Mammary epithelial cell (primary cell): Measurements from ENCODE around the gene ERVW-1.
"Not testable (repeated sequence)": the region's sequence is repeated elsewhere in the genome, so short reads cannot be mapped to it uniquely, and the experiment has no call there.

Source experiments
- EZH2 ChIP-seq: IDR thresholded peaks from 2 replicates; pipeline ENCODE4 v1.6.1; 2012; ENCODE audit warnings: low read length, inconsistent platforms, borderline replicate concordance
- TF ChIP-seq, protein P1 (sequence below), 2 donors: IDR thresholded peaks in 1 of 2; conservative IDR thresholded peaks in 1 of 2; 2 replicates each; pipeline ENCODE4 v1.5.1; 2011 to 2012; ENCODE audit warnings: inconsistent platforms in 2 of 2, low read length in 2 of 2, mild to moderate bottlenecking in 2 of 2, control low read depth in 1 of 2, low read depth in 1 of 2; ENCODE audit not compliant: insufficient read depth in 1 of 2; ENCODE audit errors: extremely low read depth in 1 of 2

DNA sequence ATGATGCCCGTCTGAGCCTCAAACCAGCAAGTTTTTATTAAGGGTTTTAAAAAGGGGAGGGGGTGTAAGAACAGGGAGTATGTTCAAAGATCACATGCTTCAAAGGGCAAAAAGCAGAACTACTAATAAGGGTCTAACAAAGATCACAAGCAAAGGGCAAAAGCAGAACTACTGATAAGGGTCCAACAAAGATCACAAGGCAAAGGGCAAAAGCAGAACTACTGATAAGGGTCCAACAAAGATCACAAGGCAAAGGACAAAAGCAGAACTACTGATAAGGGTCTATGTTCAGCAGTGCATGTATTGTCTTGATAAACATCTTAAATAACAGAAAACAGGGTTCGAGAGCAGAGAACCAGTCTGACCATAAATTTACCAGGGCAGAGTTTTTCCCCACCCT, 35.0 kb downstream of the ERVW-1 start:
- TF ChIP-seq, protein P1, sequence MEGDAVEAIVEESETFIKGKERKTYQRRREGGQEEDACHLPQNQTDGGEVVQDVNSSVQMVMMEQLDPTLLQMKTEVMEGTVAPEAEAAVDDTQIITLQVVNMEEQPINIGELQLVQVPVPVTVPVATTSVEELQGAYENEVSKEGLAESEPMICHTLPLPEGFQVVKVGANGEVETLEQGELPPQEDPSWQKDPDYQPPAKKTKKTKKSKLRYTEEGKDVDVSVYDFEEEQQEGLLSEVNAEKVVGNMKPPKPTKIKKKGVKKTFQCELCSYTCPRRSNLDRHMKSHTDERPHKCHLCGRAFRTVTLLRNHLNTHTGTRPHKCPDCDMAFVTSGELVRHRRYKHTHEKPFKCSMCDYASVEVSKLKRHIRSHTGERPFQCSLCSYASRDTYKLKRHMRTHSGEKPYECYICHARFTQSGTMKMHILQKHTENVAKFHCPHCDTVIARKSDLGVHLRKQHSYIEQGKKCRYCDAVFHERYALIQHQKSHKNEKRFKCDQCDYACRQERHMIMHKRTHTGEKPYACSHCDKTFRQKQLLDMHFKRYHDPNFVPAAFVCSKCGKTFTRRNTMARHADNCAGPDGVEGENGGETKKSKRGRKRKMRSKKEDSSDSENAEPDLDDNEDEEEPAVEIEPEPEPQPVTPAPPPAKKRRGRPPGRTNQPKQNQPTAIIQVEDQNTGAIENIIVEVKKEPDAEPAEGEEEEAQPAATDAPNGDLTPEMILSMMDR (conservative IDR thresholded peaks at IDR 0.05 in 1 of 2, IDR thresholded peaks at IDR 0.05 in 1 of 2; ENCODE audit: extremely low read depth in 1 of 2, insufficient read depth in 1 of 2, low read depth in 1 of 2, low read length in 2 of 2), result not testable (repeated sequence)
- not testable (repeated sequence) for TF ChIP-seq EZH2
